Measurements from ENCODE around the gene ATXN7.

DNA sequence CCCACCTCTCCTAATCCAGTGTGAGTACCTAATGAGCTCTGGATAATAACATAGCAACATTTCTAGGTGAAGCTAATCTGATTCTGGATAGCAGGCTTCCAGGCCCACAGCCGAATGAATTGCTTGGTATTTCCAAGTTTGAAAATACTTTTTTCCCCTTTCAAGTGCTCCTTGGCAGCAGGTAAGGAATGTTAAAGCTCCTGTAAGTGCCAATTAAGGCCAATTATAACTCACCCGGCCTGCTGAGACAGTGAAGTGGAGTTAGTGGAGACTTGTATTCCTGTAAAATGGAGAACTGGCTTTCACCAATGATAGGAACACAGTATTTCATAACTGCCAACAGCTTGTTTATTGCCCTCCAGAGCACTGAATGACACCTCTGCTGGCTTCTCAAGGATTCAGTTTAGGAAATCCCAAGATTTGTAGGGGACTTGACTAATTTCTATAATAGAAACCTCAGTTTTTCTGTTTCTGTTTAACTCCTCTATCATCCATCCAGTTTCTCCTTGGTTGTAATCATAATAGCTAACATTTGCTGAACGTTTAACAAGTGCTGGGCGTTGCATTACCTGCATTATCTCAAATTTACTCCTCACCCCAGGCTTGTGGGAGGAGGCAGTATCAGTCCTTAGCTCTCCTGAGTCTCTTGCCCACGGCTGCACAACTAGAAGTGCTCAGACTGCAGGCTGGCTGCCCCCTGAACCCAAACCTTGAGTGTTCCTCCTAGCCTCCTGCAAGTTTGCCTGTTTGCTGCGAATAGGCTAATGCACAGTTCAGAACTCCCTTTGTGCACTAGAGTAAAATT, 101.2 kb downstream of the ATXN7 start:
- TF ChIP-seq POLR2A (IDR thresholded peaks at IDR 0.05; ENCODE audit: low read depth, low read length) (no peak), NRF1 (conservative IDR thresholded peaks at IDR 0.05; ENCODE audit: low read depth, low read length) (no peak), EZH2 (IDR thresholded peaks at IDR 0.05; ENCODE audit: borderline replicate concordance, control insufficient read depth, low read depth, low read length) (no peak), MYC (IDR thresholded peaks at IDR 0.05; ENCODE audit: insufficient read depth, insufficient read length, insufficient replicate concordance, low read length, severe bottlenecking) (no peak), SPI1 (IDR thresholded peaks at IDR 0.05; ENCODE audit: borderline replicate concordance, insufficient read depth, low read depth, low read length) (no peak), TCF12 (IDR thresholded peaks at IDR 0.05; ENCODE audit: low read depth, low read length) (no peak), BACH1 (IDR thresholded peaks at IDR 0.05; ENCODE audit: borderline replicate concordance) (no peak), CBX5 (IDR thresholded peaks at IDR 0.05; ENCODE audit: low read depth) (no peak), SP1 (IDR thresholded peaks at IDR 0.05; ENCODE audit: low read depth, low read length) (no peak), TCF3 (IDR thresholded peaks at IDR 0.05; ENCODE audit: borderline replicate concordance, insufficient read depth, low read depth, low read length) (no peak), CREB1 (IDR thresholded peaks at IDR 0.05; ENCODE audit: low read depth) (no peak), EP300 (IDR thresholded peaks at IDR 0.05; ENCODE audit: borderline replicate concordance in 1 of 2, control insufficient read depth in 1 of 2, low read depth in 2 of 2, low read length in 2 of 2) (no peak)
- TF ChIP-seq, protein P1, sequence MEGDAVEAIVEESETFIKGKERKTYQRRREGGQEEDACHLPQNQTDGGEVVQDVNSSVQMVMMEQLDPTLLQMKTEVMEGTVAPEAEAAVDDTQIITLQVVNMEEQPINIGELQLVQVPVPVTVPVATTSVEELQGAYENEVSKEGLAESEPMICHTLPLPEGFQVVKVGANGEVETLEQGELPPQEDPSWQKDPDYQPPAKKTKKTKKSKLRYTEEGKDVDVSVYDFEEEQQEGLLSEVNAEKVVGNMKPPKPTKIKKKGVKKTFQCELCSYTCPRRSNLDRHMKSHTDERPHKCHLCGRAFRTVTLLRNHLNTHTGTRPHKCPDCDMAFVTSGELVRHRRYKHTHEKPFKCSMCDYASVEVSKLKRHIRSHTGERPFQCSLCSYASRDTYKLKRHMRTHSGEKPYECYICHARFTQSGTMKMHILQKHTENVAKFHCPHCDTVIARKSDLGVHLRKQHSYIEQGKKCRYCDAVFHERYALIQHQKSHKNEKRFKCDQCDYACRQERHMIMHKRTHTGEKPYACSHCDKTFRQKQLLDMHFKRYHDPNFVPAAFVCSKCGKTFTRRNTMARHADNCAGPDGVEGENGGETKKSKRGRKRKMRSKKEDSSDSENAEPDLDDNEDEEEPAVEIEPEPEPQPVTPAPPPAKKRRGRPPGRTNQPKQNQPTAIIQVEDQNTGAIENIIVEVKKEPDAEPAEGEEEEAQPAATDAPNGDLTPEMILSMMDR (IDR thresholded peaks at IDR 0.05 in 2 of 3, conservative IDR thresholded peaks at IDR 0.05 in 1 of 3; ENCODE audit: control insufficient read depth in 2 of 3, extremely low read depth in 1 of 3, insufficient read depth in 1 of 3, low read depth in 3 of 3, low read length in 3 of 3) = no peak
- TF ChIP-seq, protein P2, sequence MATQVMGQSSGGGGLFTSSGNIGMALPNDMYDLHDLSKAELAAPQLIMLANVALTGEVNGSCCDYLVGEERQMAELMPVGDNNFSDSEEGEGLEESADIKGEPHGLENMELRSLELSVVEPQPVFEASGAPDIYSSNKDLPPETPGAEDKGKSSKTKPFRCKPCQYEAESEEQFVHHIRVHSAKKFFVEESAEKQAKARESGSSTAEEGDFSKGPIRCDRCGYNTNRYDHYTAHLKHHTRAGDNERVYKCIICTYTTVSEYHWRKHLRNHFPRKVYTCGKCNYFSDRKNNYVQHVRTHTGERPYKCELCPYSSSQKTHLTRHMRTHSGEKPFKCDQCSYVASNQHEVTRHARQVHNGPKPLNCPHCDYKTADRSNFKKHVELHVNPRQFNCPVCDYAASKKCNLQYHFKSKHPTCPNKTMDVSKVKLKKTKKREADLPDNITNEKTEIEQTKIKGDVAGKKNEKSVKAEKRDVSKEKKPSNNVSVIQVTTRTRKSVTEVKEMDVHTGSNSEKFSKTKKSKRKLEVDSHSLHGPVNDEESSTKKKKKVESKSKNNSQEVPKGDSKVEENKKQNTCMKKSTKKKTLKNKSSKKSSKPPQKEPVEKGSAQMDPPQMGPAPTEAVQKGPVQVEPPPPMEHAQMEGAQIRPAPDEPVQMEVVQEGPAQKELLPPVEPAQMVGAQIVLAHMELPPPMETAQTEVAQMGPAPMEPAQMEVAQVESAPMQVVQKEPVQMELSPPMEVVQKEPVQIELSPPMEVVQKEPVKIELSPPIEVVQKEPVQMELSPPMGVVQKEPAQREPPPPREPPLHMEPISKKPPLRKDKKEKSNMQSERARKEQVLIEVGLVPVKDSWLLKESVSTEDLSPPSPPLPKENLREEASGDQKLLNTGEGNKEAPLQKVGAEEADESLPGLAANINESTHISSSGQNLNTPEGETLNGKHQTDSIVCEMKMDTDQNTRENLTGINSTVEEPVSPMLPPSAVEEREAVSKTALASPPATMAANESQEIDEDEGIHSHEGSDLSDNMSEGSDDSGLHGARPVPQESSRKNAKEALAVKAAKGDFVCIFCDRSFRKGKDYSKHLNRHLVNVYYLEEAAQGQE (IDR thresholded peaks at IDR 0.05; ENCODE audit: low read depth, low read length) = no peak

Data from GM12878 (cell line).